GM19351 (cell line): ENCODE results near the gene CNN2.

Source experiments
- ATAC-seq: cut with Tn5 transposase; IDR thresholded peaks from one replicate; pipeline ENCODE4 v1.9.1; 2021; ENCODE audit warnings: mild to moderate bottlenecking, moderate library complexity; ENCODE audit not compliant: unreplicated experiment

CNN2 gene

DNA sequence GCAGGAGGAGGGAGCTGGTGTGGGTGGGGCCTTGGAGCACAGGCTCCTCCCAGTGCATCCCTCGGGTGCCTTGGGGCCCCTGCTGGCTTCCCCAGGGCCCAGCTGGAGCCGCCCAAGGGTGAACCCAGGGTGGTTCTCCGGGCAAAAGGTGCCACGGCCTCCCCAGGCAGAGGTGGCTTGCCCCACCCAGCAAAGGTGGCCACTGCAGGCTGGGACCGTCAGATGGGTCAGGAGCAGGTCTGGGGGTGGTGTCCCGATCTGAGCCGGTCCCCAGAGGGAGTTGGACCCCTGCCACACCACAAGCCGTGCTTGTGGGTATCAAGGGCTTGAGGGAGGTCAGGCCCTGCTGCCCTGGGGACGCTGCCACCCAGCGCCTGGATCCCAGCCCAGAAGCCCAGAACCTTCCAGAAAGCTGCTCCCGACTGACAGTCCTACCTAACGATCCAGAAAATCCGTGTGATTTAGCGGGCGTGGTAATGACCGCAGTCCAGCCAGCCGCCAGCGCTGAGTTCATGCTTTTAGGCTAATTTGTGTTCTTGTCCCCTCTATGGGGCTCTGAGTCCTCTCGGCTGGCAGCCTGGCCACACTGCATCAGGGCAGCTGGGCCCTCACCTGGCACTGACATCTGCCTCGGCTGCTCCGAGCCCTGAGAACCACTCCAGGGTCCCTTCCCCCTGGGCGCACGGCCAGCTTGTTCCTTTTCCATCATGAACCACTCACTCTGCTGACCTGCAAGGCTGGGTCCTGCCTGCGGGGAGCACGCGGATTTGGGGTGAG, 31.2 kb upstream of the CNN2 start:
- ATAC-seq, result no peak

DNA sequence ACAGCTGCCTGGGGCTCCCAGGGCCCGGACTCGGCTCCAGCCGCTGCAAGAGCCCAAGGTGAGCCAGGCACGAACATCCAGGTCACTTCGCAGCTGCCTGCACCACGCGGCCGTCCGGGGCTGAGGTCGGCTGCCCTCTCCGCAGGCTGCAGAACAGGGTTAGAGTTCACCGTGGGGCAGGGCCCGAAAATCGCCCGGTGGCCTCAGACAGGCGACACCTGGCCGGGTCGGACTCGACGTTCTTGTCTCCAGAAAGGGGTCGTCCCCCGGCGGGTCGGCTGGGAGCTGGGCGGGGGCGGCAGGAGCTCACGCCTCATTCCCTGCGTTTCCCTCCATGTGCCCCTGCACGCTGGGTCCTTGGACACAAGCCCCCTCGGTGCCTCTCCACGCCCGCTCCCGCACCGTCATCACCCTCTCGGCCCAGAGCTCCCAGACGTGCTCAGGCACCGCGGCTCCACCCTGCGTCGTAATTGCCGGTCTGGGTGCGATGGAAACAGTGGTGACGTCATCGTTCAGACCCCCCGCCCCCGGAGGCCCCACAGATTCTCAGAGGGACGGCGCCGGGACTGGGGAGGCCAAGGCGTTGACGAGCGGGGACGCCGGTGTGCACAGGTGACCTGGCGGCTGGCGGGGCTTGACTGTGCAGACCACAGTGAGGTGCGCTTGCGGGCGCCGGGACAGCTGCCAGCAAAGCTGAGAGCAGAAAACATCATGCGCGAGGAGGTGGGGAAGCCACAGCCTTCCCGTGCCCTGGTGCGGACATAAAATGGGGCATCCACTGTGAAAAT, 30.2 kb upstream of the CNN2 start:
- no peak for ATAC-seq

DNA sequence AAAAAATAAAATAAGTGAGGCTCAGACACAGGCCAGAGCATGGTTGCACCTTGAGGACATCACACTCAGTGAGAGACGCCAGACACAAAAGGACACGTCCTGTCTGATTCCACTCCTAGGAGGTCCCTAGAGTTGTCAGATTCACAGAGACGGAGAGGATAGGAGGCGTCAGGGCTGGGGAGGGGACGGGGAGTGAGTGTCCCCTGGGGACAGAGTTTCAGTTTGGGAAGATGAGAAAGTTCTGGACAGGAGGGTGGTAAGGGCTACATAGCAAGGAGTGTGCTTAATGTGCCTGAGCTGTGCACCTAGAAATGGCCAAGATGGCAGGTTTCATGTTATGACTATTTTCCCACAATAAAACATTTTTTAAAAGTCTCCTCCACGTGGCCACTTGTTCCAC, 28.3 kb upstream of the CNN2 start:
- no peak for ATAC-seq

DNA sequence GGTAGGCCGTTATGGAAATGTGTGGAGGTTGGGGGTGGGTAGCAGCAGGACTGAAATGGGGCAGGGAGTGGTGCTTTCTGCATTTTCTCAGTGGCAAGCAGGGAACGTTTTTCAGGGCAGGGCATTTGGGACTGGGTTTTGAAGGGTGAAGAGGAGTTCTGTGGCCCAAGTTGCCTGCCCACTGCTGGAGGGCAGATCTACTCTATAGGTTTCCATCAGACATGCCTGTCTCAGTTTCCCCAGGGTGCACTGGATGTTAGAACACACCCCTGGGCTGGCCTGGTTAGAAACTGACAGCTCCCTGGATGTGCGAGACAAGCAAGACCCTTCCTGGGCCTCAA, 27.1 kb upstream of the CNN2 start:
- ATAC-seq, result no peak

DNA sequence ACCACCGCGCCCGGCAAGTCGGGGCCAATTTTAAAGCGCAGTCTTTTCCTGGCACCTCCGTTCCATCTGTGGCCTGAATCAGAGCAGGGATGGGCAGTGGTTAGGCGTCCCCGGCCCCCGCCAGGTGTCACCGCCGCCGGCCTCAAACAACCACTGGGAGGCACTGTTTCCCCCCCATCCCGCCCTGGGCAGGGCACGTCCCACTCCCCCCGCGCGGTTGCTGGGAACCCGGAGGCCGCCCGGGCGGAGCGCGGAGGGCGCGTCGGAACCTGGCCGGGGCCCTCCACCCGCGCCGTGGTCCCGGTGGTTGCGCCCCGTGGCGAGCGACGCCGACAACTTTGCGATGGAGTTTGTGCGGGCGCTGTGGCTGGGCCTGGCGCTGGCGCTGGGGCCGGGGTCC, 26.3 kb upstream of the CNN2 start, which contains the start of gene GRIN3B:
Gene GRIN3B (plus strand): TSS at position 325 of the 400 bp plus-strand sequence. CDS start 19 bp downstream, at position 344.
- ATAC-seq, result no peak

DNA sequence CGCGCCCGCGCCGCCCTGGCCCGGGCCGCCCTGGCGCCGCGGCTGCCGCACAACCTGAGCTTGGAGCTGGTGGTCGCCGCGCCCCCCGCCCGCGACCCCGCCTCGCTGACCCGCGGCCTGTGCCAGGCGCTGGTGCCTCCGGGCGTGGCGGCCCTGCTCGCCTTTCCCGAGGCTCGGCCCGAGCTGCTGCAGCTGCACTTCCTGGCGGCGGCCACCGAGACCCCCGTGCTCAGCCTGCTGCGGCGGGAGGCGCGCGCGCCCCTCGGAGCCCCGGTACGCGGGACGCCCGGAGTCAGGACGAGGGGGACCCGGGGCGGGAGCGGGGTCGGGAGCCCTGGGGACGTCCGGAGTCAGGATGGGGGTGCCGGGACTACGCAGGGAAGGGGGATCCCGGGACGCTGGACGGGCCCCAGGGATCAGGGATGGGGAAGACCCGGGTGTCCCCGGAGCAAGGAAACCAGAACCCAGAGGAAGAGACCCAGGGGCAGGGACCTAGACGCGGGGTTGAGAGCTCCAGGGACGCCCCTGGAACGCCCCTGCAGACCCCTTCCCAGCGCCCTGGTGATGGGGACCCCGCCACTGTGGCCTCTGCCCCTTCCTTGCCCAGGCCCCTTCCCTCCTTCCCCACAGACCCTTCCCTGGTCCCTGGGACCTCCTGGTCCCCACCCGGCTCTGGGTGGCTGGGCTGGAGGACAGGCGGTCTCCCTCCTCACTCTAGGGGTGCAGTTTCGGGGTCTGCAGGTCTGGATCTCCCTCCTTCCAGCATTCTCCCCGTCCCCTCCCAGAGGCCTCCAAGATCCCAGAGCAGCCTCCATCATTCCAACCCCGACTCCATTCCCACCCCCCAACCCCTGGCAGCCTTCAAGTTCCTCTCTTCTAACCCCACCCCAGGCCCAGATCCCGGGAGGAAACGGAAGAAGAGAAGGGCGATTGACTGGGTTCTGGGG, 25.5 kb upstream of the CNN2 start:
- ATAC-seq, result no peak

DNA sequence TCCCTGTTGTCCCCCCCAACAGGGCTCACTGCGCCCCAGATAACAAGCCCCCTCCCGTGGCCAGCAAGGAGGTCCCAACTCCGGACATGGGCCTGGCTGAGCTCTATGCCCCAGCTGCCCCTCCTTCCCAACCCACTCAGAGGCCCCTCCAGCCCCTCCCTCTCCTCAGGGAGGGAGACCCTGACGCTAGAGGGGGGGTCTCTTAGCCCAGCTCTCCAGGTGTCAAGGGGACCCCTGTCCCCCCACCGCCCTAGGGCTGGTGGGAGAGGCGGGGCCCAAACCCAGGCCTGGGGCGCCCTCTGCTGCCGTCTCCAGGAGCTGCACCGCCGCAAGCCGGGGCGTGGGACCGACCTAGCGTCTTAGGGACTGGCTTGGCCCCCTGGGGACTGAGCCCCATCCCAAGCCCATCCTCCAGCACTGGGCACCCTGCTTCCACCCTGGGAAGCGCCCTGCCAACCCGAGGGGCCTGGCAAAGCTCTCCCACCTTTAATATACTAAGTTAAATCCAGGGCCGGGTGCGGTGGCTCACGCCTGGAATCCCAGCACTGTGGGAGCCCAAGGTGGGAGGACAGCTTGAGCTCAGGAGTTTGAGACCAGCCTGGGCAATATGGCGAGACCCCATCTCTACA, 24.8 kb upstream of the CNN2 start:
- no peak for ATAC-seq

DNA sequence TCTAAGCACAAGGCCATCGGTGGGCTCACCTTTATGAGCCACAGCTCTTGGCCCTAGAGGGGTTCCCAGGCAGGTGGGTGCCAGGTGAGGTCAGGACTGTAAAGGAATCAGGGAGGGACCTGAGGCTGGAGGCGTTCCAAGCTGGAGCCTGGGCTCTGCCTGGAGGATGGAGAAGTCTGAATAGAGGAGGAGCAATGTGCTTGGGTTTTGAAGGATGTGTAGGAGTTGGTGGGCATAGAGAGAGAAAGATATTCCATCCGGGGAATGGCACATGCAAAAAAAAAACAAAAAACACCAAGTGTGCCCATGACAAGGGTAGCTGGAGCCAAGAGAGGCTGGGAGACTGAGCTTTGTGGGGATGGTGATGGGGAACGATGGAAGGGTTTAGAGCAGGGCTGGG, 23.8 kb upstream of the CNN2 start:
- ATAC-seq, result no peak

DNA sequence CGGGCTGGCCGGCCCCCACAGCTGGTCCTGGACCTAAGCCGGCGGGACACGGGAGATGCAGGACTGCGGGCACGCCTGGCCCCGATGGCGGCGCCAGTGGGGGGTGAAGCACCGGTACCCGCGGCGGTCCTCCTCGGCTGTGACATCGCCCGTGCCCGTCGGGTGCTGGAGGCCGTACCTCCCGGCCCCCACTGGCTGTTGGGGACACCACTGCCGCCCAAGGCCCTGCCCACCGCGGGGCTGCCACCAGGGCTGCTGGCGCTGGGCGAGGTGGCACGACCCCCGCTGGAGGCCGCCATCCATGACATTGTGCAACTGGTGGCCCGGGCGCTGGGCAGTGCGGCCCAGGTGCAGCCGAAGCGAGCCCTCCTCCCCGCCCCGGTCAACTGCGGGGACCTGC, 23.1 kb upstream of the CNN2 start:
- no peak for ATAC-seq

DNA sequence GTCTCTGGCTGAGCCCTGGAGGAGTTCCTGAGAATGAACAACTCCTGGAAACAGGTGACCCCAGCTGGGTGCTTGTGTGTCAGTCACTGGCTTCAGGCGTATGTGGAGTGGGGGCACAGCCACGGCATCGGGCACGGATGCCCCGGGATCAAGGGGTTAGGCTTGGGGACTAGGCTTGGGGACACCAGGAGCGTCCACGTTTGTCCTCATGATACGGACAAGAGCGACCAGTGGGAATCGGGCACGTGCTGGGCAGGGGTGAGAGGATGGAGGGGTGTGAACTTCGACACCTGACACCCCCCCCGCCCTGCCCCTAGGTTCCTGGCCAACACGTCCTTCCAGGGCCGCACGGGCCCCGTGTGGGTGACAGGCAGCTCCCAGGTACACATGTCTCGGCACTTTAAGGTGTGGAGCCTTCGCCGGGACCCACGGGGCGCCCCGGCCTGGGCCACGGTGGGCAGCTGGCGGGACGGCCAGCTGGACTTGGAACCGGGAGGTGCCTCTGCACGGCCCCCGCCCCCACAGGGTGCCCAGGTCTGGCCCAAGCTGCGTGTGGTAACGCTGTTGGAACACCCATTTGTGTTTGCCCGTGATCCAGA, 22.1 kb upstream of the CNN2 start:
- ATAC-seq, result no peak

DNA sequence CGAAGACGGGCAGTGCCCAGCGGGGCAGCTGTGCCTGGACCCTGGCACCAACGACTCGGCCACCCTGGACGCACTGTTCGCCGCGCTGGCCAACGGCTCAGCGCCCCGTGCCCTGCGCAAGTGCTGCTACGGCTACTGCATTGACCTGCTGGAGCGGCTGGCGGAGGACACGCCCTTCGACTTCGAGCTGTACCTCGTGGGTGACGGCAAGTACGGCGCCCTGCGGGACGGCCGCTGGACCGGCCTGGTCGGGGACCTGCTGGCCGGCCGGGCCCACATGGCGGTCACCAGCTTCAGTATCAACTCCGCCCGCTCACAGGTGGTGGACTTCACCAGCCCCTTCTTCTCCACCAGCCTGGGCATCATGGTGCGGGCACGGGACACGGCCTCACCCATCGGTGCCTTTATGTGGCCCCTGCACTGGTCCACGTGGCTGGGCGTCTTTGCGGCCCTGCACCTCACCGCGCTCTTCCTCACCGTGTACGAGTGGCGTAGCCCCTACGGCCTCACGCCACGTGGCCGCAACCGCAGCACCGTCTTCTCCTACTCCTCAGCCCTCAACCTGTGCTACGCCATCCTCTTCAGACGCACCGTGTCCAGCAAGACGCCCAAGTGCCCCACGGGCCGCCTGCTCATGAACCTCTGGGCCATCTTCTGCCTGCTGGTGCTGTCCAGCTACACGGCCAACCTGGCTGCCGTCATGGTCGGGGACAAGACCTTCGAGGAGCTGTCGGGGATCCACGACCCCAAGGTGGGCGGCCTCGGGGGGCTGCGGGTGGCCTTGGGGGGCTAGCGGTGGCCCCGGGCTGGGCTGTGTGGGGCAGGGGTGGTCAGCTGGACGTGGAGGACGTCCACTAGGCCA, 21.4 kb upstream of the CNN2 start:
- no peak for ATAC-seq

DNA sequence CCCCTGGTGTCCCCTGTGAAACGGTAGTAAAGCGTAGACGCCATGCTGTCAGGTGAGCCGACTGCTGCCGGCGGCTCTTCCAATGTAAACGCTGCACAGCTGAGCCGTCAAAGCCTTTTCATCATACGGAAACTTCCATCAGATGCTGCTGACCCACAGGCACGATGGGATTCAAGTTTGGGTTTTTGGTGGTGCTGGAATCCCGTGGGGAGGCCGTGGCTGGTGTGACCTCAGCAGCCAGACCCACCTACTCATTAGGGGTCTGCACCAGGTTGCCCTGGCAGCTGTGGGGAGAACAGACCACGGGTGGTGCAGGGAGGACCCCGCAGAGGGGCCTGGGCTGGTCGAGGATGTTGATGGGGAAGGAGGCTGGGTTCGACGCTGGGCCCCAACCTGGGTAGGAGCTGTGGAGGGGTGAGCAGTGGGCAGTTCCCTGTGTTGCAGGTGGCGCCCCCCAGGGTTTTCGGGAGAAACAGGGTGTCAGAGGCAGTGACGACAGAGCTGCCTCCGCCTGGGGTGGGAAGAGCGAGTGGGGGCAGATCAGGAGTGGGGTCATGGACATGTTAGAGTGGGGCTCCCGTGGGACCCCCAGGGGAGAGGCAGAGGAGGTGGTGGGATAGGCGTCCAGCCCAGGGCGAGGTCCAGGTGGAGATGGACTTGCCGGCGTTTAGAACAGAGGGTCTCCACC, 19.6 kb upstream of the CNN2 start:
- no peak for ATAC-seq

DNA sequence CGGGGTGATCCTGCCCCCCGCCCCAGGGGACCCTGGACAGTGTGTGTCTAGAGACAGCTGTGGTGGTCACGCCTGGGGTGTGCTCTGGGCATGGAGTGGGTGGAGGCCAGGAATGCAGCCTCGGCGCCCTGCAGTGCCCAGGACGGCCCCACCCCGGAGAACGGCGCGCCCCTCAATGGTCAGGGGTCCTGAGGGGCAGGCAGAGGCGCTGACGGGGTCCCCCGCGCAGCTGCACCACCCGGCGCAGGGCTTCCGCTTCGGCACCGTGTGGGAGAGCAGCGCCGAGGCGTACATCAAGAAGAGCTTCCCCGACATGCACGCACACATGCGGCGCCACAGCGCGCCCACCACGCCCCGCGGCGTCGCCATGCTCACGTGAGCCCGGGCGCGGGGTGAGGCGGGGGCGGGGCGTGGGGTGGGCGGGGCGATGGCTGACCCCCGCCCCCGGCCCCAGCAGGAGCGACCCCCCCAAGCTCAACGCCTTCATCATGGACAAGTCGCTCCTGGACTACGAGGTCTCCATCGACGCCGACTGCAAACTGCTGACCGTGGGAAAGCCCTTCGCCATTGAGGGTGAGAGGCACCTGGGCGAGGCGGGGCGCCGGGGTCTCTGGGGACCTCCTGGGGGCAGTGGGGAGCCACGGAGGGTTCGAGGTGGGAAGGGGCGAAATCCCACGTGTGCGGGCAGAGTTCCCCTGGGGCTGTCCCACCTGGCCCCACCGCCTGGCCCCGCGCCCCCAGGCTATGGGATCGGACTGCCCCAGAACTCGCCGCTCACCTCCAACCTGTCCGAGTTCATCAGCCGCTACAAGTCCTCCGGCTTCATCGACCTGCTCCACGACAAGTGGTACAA, 18.8 kb upstream of the CNN2 start:
- no peak for ATAC-seq

DNA sequence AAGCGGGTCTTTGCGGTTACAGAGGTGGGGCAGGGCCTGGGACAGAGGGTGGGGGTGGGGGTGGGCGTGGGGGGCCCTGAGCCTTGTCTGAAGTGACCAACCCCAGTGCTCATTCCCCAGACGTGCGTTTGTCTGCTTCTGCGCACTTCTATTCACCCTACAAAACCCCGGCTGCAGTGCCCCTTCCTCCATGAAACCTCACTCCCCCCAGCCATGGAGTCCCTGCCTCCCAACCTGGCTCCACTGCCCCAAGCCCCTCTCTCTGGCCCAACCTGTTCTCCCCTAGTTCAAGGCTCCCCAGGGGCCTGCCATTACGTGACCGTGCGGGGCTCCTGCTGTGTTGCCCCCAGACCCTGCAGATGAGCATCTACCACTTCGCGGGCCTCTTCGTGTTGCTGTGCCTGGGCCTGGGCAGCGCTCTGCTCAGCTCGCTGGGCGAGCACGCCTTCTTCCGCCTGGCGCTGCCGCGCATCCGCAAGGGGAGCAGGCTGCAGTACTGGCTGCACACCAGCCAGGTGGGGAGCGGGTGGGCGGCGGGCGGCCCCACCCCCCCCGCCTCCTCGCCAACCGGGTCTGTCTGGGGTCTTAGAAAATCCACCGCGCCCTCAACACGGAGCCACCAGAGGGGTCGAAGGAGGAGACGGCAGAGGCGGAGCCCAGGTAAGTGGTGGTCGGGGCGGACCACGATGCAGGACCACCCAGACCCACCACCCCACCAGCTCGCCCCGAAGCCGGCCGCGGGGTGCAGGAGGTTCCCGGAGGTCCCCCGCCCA, 18.0 kb upstream of the CNN2 start:
- ATAC-seq, result no peak

DNA sequence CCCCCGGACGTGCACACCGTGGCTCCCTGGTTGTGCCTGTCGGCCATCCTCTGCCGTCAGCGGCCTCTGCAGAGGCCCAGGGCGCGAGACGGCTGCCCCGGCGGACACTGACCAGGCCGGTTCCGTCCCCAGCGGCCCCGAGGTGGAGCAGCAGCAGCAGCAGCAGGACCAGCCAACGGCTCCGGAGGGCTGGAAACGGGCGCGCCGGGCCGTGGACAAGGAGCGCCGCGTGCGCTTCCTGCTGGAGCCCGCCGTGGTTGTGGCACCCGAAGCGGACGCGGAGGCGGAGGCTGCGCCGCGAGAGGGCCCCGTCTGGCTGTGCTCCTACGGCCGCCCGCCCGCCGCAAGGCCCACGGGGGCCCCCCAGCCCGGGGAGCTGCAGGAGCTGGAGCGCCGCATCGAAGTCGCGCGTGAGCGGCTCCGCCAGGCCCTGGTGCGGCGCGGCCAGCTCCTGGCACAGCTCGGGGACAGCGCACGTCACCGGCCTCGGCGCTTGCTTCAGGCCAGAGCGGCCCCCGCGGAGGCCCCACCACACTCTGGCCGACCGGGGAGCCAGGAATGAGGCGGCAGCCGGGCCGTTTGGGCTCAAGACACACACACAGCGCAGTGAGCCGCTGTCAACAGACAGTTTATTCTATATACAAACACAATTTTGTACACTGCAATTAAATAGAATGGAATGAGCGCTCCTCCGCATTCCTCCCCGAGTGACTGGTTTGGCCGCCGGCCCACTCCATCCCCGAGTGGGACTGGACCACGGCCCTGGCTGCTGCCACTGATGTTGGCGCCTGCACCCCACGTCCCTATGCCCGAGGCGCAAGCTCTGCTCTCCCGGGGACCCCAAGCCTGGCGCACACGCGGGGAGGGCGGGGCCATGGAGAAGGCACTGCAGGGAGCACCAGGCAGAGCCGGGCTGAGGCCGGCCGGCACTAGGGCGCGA, 17.1 kb upstream of the CNN2 start:
- ATAC-seq, result no peak

DNA sequence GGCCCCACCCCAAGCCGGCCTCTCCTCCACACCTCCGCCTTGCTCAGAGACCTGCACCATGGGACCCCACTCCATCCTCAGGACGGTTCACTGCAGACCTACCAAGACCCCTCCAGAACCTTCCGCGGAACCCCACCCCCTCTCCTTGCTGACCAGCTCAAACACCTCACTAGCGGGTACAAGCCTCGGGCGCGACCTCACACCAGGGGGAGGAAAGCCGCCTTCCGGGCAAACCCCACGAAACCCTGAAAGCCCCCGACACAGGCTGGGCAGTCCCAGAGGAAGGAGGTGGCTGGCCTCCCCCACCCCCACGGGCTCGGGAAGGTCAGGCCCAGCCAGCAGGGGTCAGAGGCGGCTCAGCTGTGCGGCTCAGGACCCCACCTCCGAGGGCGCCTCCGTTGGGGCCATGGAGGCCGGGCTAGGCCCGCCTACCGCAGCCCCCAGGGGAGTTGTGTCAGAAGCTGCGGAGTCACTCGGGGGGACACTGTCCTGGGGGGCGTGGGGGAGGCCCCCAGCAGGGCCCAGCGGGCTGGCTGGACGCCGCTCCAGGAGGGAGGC, 16.3 kb upstream of the CNN2 start:
- no peak for ATAC-seq
